ENCODE measurements around the gene C6orf136.

C6orf136 gene

GRCh38 chr6:30601436-30601814, 45.5 kb upstream of the C6orf136 start:
- DNase-seq (ENCODE audit: low spot score), result no peak
- TF ChIP-seq CTCF (IDR thresholded peaks at IDR 0.05; ENCODE audit: extremely low read depth, missing control alignments), result no peak

- no peak for DNase-seq (ENCODE audit: low spot score)
- no peak for TF ChIP-seq CTCF (IDR thresholded peaks at IDR 0.05; ENCODE audit: extremely low read depth, missing control alignments)
Measured at GRCh38 chr6:30601815-30602641, 44.9 kb upstream of the C6orf136 start.

GRCh38 chr6:30603961-30604360, 43.0 kb upstream of the C6orf136 start:
- TF ChIP-seq CTCF (IDR thresholded peaks at IDR 0.05; ENCODE audit: extremely low read depth, missing control alignments), result no peak
- no peak for DNase-seq (ENCODE audit: low spot score)

GRCh38 chr6:30610065-30610464, 36.9 kb upstream of the C6orf136 start:
- TF ChIP-seq CTCF (IDR thresholded peaks at IDR 0.05; ENCODE audit: extremely low read depth, missing control alignments), result no peak
- DNase-seq (ENCODE audit: low spot score), result no peak

- no peak for DNase-seq (ENCODE audit: low spot score)
- no peak for TF ChIP-seq CTCF (IDR thresholded peaks at IDR 0.05; ENCODE audit: extremely low read depth, missing control alignments)
Measured at GRCh38 chr6:30611150-30611855, 35.6 kb upstream of the C6orf136 start.

GRCh38 chr6:30611856-30612194, 35.1 kb upstream of the C6orf136 start:
- TF ChIP-seq CTCF (IDR thresholded peaks at IDR 0.05; ENCODE audit: extremely low read depth, missing control alignments), result no peak
- DNase-seq (ENCODE audit: low spot score), result no peak

GRCh38 chr6:30612213-30612612, 34.7 kb upstream of the C6orf136 start:
- TF ChIP-seq CTCF (IDR thresholded peaks at IDR 0.05; ENCODE audit: extremely low read depth, missing control alignments), result no peak
- no peak for DNase-seq (ENCODE audit: low spot score)

Data from GM20000 (cell line).